Sigmoid colon (tissue), 7 donors: ENCODE data around the gene GOLGA6L7. TPM values are rescaled to one million over a fixed set of nuclear protein-coding genes. Genes with fewer than 3 reads are reported as not detected.

ENCODE experiments used
- DNase-seq: peaks from one replicate; pipeline ENCODE4 v3.0.0-alpha.2; 2019
- H3K27ac ChIP-seq, 4 donors: fragments of 200-600 bp; sonication (generic); one replicate each; pipeline ENCODE4 v1.5.1; 2016 to 2019; ENCODE audit warnings: mild to moderate bottlenecking in 1 of 4
- H3K27me3 ChIP-seq, 3 donors: fragments of 200-600 bp; sonication (generic); one replicate each; pipeline ENCODE4 v1.5.1; 2019; ENCODE audit warnings: mild to moderate bottlenecking in 1 of 3
- H3K36me3 ChIP-seq, 4 donors: fragments of 200-600 bp; sonication (generic); one replicate each; pipeline ENCODE4 v1.5.1; 2016 to 2019
- H3K4me1 ChIP-seq, 4 donors: fragments of 200-600 bp; sonication (generic); one replicate each; pipeline ENCODE4 v1.5.1; 2017 to 2019
- H3K4me3 ChIP-seq, 4 donors: fragments of 200-600 bp; sonication (generic); one replicate each; pipeline ENCODE4 v1.5.1; 2017 to 2019; ENCODE audit warnings: mild to moderate bottlenecking in 2 of 4, moderate library complexity in 1 of 4
- H3K9me3 ChIP-seq, 4 donors: fragments of 200-600 bp in 3 of 4; sonication (generic) in 3 of 4; one replicate each; pipeline versions ENCODE4 v1.5.1 to v1.6.1; 2013 to 2019
- EP300 ChIP-seq, 4 donors: sonication (generic); formaldehyde crosslinking; IDR thresholded peaks; one replicate each; pipeline ENCODE4 v1.6.1; 2017; ENCODE audit warnings: antibody characterized with exemption in 4 of 4
- POLR2A ChIP-seq, 2 donors: fragments of 450-650 bp; IDR thresholded peaks; one replicate each; pipeline ENCODE4 v1.6.1; 2016; ENCODE audit warnings: antibody characterized with exemption in 2 of 2, mild to moderate bottlenecking in 2 of 2, moderate library complexity in 2 of 2
- POLR2AphosphoS5 ChIP-seq, 4 donors: sonication (generic); formaldehyde crosslinking; IDR thresholded peaks; one replicate each; pipeline ENCODE4 v1.6.1; 2017; ENCODE audit warnings: antibody characterized with exemption in 4 of 4
- WGBS, 2 donors: extraction: QIAGEN DNeasy Blood & Tissue Kit; methylation state at CpG; one replicate each; pipeline ENCODE4 v1.1.7; 2013; 5-methylcytosine and 5-hydroxymethylcytosine counted together
- intact Hi-C: fragments of 100-400 bp; cut with DNase I; formaldehyde crosslinking; loops from one replicate; pipeline ENCODE4 v1.15.1; 2023
- polyA plus RNA-seq, 3 donors: library from polyadenylated mRNA; stranded (reverse); fragments of 200-250 nt; gene quantifications; one replicate each; pipeline ENCODE4 v1.2.3, GENCODE V29; 2013
- total RNA-seq, 4 donors: library from RNA; depleted of rRNA; stranded (reverse); fragments of >200 nt; gene quantifications; one replicate each; pipeline ENCODE4 v1.1.0, GENCODE V29; 2016
- TF ChIP-seq, protein P1 (sequence below), 4 experiments: fragments of 450-650 bp in 3 of 4; fragments of 200-600 bp in 1 of 4; IDR thresholded peaks; one replicate each; pipeline ENCODE4 v1.5.1; 2016 to 2019; ENCODE audit warnings: antibody characterized with exemption in 4 of 4, mild to moderate bottlenecking in 3 of 4, moderate library complexity in 2 of 4
- donor health status: healthy with polysubstance abuse.
- donor health status: Bipolar disorder and iron deficiency.
- donor health status: healthy.

GOLGA6L7 gene
- total and polyA plus RNA-seq, 7 donors = 0.60 TPM; not detected in 6

GRCh38 chr15:28876131-28876844, 27.8 kb upstream of the GOLGA6L7 start:
- no peak overlapping the region for H3K4me3 ChIP-seq
- TF ChIP-seq POLR2A (IDR thresholded peaks at IDR 0.05) = no peak
- intact Hi-C loops = no loop called here
- WGBS, 2 donors = 72 to 80% methylated on average over 14 of the region's 14 CpGs
- H3K27me3 ChIP-seq = no peaks in the 10 kb centered on the region
- H3K27ac ChIP-seq = no peak overlapping the region
- no peaks in the 10 kb centered on the region for H3K36me3 ChIP-seq
- peaks cover 0 to 2% (median 0%) of the 10 kb centered on the region in 4 donors for H3K9me3 ChIP-seq
- no peaks in the 10 kb centered on the region for H3K4me1 ChIP-seq
- DNase-seq = no peak

GRCh38 chr15:28875461-28876000, 27.1 kb upstream of the GOLGA6L7 start:
- WGBS, 2 donors = 71 to 83% methylated on average over 4 of the region's 4 CpGs

DNA sequence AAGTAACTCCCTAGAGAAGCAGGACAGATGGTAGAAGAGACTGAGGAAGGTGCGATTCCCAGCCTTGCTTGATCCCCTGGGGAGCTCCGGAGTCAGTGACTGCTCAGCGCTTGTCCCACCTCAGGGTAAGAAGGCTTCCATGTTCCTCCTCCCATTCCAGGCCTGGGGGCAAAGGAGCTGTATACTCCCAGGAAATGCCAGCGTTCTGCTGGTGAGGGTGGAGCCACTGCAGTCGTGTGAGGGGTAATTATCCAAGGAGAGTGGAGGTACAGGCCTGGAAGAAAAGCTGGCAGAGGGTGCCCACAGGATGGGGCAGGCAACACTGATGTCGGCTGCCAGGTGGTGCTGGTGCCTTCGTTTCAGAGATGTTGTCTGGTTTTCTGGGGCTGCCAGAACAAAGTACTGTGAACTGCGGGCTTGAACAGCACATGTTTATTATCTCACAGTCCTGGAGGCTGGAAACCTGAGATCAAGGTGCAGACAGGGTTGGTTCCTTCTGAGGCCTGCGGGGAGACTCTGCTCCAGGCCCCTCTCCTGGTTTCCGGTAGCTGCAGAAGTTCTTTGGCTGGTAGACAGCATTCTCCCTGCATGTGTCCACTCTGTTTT, 25.2 kb upstream of the GOLGA6L7 start:
- Histone ChIP-seq H3K4me3 (no peak overlapping the region), H3K27ac (no peak overlapping the region), H3K36me3 (no peaks in the 10 kb centered on the region), H3K4me1 (no peaks in the 10 kb centered on the region), H3K27me3 (no peaks in the 10 kb centered on the region), H3K9me3 (peaks cover 0 to 2% (median 0%) of the 10 kb centered on the region in 4 donors)
- TF ChIP-seq EP300 (IDR thresholded peaks at IDR 0.05) = no peak
- TF ChIP-seq, protein P1, sequence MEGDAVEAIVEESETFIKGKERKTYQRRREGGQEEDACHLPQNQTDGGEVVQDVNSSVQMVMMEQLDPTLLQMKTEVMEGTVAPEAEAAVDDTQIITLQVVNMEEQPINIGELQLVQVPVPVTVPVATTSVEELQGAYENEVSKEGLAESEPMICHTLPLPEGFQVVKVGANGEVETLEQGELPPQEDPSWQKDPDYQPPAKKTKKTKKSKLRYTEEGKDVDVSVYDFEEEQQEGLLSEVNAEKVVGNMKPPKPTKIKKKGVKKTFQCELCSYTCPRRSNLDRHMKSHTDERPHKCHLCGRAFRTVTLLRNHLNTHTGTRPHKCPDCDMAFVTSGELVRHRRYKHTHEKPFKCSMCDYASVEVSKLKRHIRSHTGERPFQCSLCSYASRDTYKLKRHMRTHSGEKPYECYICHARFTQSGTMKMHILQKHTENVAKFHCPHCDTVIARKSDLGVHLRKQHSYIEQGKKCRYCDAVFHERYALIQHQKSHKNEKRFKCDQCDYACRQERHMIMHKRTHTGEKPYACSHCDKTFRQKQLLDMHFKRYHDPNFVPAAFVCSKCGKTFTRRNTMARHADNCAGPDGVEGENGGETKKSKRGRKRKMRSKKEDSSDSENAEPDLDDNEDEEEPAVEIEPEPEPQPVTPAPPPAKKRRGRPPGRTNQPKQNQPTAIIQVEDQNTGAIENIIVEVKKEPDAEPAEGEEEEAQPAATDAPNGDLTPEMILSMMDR (IDR thresholded peaks at IDR 0.05) = no peak
- no peak for TF ChIP-seq POLR2AphosphoS5 (IDR thresholded peaks at IDR 0.05)
- no peak for TF ChIP-seq POLR2A (IDR thresholded peaks at IDR 0.05)
- WGBS, 2 donors = 59 to 61% methylated on average over 10 of the region's 10 CpGs
- intact Hi-C loops = loop anchor here (5.0 kb wide), 1 partner anchor 49 kb away; no protein-coding TSS in a partner anchor
- no peak for DNase-seq

More at GRCh38 chr15:28875461-28876000, 27.1 kb upstream of the GOLGA6L7 start:
- no peak for DNase-seq
- Histone ChIP-seq H3K4me3 (no peak overlapping the region), H3K9me3 (peaks cover 0 to 2% (median 0%) of the 10 kb centered on the region in 4 donors), H3K27ac (no peak overlapping the region), H3K27me3 (no peaks in the 10 kb centered on the region), H3K4me1 (no peaks in the 10 kb centered on the region), H3K36me3 (no peaks in the 10 kb centered on the region)
- intact Hi-C loops = no loop called here
- TF ChIP-seq, protein P1 (IDR thresholded peaks at IDR 0.05) = no peak
- TF ChIP-seq POLR2AphosphoS5 (IDR thresholded peaks at IDR 0.05) (no peak), EP300 (IDR thresholded peaks at IDR 0.05) (no peak), POLR2A (IDR thresholded peaks at IDR 0.05) (no peak)

GRCh38 chr15:28873006-28873405, 24.6 kb upstream of the GOLGA6L7 start:
- Histone ChIP-seq H3K36me3 (no peaks in the 10 kb centered on the region), H3K9me3 (peaks cover 0 to 2% (median 0%) of the 10 kb centered on the region in 4 donors), H3K4me3 (no peak overlapping the region), H3K27ac (no peak overlapping the region), H3K4me1 (no peaks in the 10 kb centered on the region), H3K27me3 (no peaks in the 10 kb centered on the region)
- TF ChIP-seq, protein P1 (IDR thresholded peaks at IDR 0.05) = no peak
- TF ChIP-seq POLR2AphosphoS5 (IDR thresholded peaks at IDR 0.05) (no peak), POLR2A (IDR thresholded peaks at IDR 0.05) (no peak), EP300 (IDR thresholded peaks at IDR 0.05) (no peak)
- no peak for DNase-seq
- intact Hi-C loops = loop anchor here (5.0 kb wide), 1 partner anchor 49 kb away; no protein-coding TSS in a partner anchor
- WGBS, 2 donors = 85 to 92% methylated on average over 5 of the region's 5 CpGs

DNA sequence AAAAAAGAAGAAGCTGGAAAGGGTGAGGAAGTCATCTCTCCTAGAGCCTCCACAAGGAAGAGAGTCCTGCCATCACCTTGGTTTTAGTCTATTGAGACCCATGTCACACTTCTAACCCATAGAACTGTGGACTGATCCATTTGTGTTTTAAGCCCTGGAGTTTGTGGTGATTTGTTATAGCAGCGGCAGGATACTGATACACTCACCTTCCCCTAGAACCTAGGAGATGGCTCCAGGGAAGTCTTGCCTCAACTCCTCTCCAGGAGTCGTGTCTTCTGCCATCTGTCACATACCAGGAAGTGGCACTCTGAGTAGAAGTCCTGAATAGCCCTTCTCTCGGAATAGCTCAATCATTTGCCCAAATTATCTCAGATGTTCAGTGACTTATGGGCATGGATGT, 22.7 kb upstream of the GOLGA6L7 start:
- DNase-seq = no peak
- no peaks in the 10 kb centered on the region for H3K4me1 ChIP-seq
- H3K27me3 ChIP-seq = no peaks in the 10 kb centered on the region
- H3K36me3 ChIP-seq = no peaks in the 10 kb centered on the region
- intact Hi-C loops = loop anchor here (5.0 kb wide), 1 partner anchor 51 kb away; no protein-coding TSS in a partner anchor
- peaks cover 0 to 2% (median 0%) of the 10 kb centered on the region in 4 donors for H3K9me3 ChIP-seq
- TF ChIP-seq, protein P1 (IDR thresholded peaks at IDR 0.05) = no peak
- TF ChIP-seq POLR2AphosphoS5 (IDR thresholded peaks at IDR 0.05) (no peak), EP300 (IDR thresholded peaks at IDR 0.05) (no peak), POLR2A (IDR thresholded peaks at IDR 0.05) (no peak)
- no peak overlapping the region for H3K27ac ChIP-seq
- WGBS, 2 donors = 81 to 86% methylated on average over 3 of the region's 3 CpGs
- no peak overlapping the region for H3K4me3 ChIP-seq
